ENCODE data around the gene MAGI1. TPM values are rescaled to one million over a fixed set of nuclear protein-coding genes. Genes with fewer than 3 reads are reported as not detected.

The MAGI1 gene
- total RNA-seq, 4 donors from 2014 or later: 42.4 to 71.6 (median 50.2) TPM

- TF ChIP-seq POLR2A (IDR thresholded peaks at IDR 0.05): no peak
- no peak for TF ChIP-seq CTCF (IDR thresholded peaks at IDR 0.05)
- no peak overlapping the region for H3K4me3 ChIP-seq (ENCODE audit: low read depth, poor library complexity, severe bottlenecking)
- WGBS, 2 donors: 85 to 91% methylated on average over 8 of the region's 8 CpGs
- intact Hi-C loops (cut with DNase I; ENCODE audit: low total_unique reads): no loop called here
- no peak for DNase-seq (ENCODE audit: low spot score in 2 of 2)
Observed at GRCh38 chr3:65814845-65815578, 223.7 kb downstream of the MAGI1 start.

DNA sequence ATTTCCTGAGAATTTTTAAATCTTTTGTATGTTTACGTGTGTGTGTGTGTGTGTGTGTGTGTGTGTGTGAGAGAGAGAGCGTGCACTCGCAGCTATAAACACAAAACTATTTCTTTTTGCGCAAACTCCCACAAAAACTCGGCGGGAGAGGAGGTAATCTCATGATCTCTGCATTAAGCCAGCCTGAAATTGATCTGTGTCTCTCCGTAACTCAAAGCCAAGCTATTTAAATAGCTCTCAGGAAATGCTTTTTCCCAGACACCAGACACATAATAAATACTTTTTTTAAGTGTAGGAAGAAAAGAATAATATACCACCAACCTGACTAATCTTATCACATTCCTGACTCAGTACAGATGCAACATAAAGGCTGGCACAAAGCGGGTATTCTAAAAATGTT, 226.8 kb downstream of the MAGI1 start:
- no peak for DNase-seq (ENCODE audit: low spot score in 2 of 2)
- WGBS, 2 donors: 80 to 82% methylated on average over 8 of the region's 8 CpGs
- intact Hi-C loops (cut with DNase I; ENCODE audit: low total_unique reads): no loop called here
- TF ChIP-seq POLR2A (IDR thresholded peaks at IDR 0.05) (no peak), CTCF (IDR thresholded peaks at IDR 0.05) (no peak)
- H3K4me3 ChIP-seq (ENCODE audit: low read depth, poor library complexity, severe bottlenecking): no peak overlapping the region

DNA sequence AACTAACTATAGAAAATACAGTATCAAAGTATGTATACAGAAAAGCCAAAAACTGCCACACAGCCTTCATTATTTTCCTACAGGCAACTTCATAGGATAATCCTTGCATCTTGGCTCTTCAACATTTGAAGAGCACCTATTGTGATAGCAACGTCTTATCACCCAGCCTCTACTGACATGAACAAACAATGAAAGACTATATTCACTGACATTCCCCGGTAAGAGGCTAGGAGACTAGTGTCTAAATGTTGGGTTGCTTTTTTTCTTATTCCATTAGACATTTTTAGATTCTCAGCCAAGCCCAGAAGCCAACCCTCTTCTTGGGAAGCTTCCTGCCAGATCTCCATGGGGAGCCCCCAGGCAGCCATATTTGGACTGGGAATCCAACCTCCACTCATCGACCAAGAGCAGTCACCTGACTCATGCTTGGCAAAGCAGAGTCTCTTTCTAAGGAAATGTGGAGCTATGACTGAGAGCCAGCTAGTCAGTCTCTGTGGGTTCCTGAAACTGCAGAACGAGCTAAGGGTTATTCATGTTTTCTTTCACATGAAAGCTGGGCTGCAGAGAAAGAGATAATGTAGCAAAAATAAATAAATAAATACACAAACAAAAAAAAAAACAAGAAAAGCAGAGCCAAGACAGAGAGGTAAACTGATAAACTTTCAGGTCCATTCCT, 227.5 kb downstream of the MAGI1 start:
- intact Hi-C loops (cut with DNase I; ENCODE audit: low total_unique reads): no loop called here
- WGBS, 2 donors: 44 to 45% methylated on average over 4 of the region's 4 CpGs
- DNase-seq (ENCODE audit: low spot score in 2 of 2): no peak
- no peak overlapping the region for H3K4me3 ChIP-seq (ENCODE audit: low read depth, poor library complexity, severe bottlenecking)
- TF ChIP-seq CTCF (IDR thresholded peaks at IDR 0.05): no peak
- TF ChIP-seq POLR2A (IDR thresholded peaks at IDR 0.05): no peak

DNA sequence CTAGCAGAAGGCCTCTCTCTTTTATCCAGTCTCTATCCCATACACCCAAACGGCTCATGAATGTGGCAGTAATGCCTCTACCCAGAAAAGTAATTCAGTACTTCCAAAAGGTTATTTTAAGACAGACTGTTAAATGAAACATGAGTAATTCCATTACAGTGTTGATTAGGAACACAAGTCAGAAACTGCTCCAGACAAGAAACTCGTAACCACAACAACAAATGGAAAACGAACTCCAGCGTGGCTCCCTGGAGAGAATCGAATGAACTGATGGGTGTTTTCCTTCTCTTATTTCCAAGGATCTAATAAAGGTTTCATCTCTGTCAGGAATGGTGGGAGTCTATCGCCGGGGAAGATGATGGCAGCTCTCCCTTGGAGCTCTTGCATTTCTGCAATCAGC, 228.4 kb downstream of the MAGI1 start:
- TF ChIP-seq CTCF (IDR thresholded peaks at IDR 0.05) (no peak), POLR2A (IDR thresholded peaks at IDR 0.05) (no peak)
- 54% methylated on average over 7 of the region's 7 CpGs for WGBS, 2 donors
- H3K4me3 ChIP-seq (ENCODE audit: low read depth, poor library complexity, severe bottlenecking): no peak overlapping the region
- intact Hi-C loops (cut with DNase I; ENCODE audit: low total_unique reads): no loop called here
- DNase-seq (ENCODE audit: low spot score in 2 of 2): no peak

GRCh38 chr3:65809641-65810150, 229.0 kb downstream of the MAGI1 start:
- TF ChIP-seq POLR2A (IDR thresholded peaks at IDR 0.05): no peak
- no peak for TF ChIP-seq CTCF (IDR thresholded peaks at IDR 0.05)
- 77 to 80% methylated on average over 2 of the region's 2 CpGs for WGBS, 2 donors
- intact Hi-C loops (cut with DNase I; ENCODE audit: low total_unique reads): no loop called here
- no peak overlapping the region for H3K4me3 ChIP-seq (ENCODE audit: low read depth, poor library complexity, severe bottlenecking)
- no peak for DNase-seq (ENCODE audit: low spot score in 2 of 2)

Measured in lower leg skin (tissue), 4 donors.